Uterus (tissue), 4 donors: ENCODE data around the gene FN1. TPM values are rescaled to one million over a fixed set of nuclear protein-coding genes. Genes with fewer than 3 reads are reported as not detected.

ENCODE experiments used
- DNase-seq, 2 donors: peaks; one replicate each; pipeline ENCODE4 v3.0.0-alpha.2; 2019 to 2020
- H3K27ac ChIP-seq, 2 donors: fragments of 200-600 bp; sonication (generic); 1 replicate in 1 of 2; 2 replicates in 1 of 2; pipeline ENCODE4 v1.5.1; 2016 to 2018
- H3K27me3 ChIP-seq, 2 donors: fragments of 200-600 bp; sonication (generic); one replicate each; pipeline ENCODE4 v1.5.1; 2018 to 2019; ENCODE audit warnings: control low read depth in 1 of 2
- H3K36me3 ChIP-seq, 2 donors: fragments of 200-600 bp; sonication (generic); one replicate each; pipeline ENCODE4 v1.5.1; 2019; ENCODE audit warnings: control low read depth in 1 of 2
- H3K4me1 ChIP-seq, 2 donors: fragments of 200-600 bp; sonication (generic); one replicate each; pipeline ENCODE4 v1.5.1; 2018 to 2019; ENCODE audit warnings: control low read depth in 1 of 2
- H3K4me3 ChIP-seq, 2 donors: fragments of 200-600 bp; sonication (generic); 1 replicate in 1 of 2; 2 replicates in 1 of 2; pipeline ENCODE4 v1.5.1; 2018 to 2019; ENCODE audit warnings: mild to moderate bottlenecking in 1 of 2
- H3K9me3 ChIP-seq, 2 donors: fragments of 200-600 bp; sonication (generic); one replicate each; pipeline ENCODE4 v1.5.1; 2019; ENCODE audit warnings: control low read depth in 1 of 2
- CTCF ChIP-seq, 4 experiments: fragments of 200-600 bp in 2 of 4; fragments of 450-650 bp in 2 of 4; sonication (generic) in 2 of 4; IDR thresholded peaks; one replicate each; pipeline ENCODE4 v1.5.1; 2016 to 2019; ENCODE audit warnings: antibody characterized with exemption in 4 of 4, mild to moderate bottlenecking in 2 of 4, moderate library complexity in 1 of 4
- POLR2A ChIP-seq, 2 donors: fragments of 450-650 bp; IDR thresholded peaks; one replicate each; pipeline ENCODE4 v1.6.1; 2016; ENCODE audit warnings: antibody characterized with exemption in 2 of 2, mild to moderate bottlenecking in 1 of 2, moderate library complexity in 1 of 2
- intact Hi-C: fragments of 100-400 bp; cut with DNase I; formaldehyde crosslinking; loops from one replicate; pipeline ENCODE4 v1.15.1; 2023; ENCODE audit warnings: low total_unique reads
- total RNA-seq, 4 donors: library from RNA; depleted of rRNA in 3 of 4; stranded (reverse); fragments of >200 nt in 3 of 4; gene quantifications; one replicate each; pipeline versions ENCODE4 v1.1.0 to v1.2.4, GENCODE V29; 2014 to 2023
- donor health status: DM: yes; HTN: yes; CAD: no.

The FN1 gene
- total RNA-seq, 4 donors from 2014 or later = 218 to 1,074 (median 261) TPM

GRCh38 chr2:215431778-215432758 lies 3.8 kb downstream of the FN1 start:
- no peak for TF ChIP-seq CTCF (IDR thresholded peaks at IDR 0.05)
- no peak for TF ChIP-seq POLR2A (IDR thresholded peaks at IDR 0.05)
- Histone ChIP-seq H3K27ac (peak overlapping the region; percentile 37 to 98), H3K4me1 (no peaks in the 10 kb centered on the region), H3K27me3 (no peaks in the 10 kb centered on the region), H3K36me3 (no peaks in the 10 kb centered on the region), H3K9me3 (no peaks in the 10 kb centered on the region), H3K4me3 (no peak overlapping the region)
- DNase-seq = no peak
- intact Hi-C loops = no loop called here

DNA sequence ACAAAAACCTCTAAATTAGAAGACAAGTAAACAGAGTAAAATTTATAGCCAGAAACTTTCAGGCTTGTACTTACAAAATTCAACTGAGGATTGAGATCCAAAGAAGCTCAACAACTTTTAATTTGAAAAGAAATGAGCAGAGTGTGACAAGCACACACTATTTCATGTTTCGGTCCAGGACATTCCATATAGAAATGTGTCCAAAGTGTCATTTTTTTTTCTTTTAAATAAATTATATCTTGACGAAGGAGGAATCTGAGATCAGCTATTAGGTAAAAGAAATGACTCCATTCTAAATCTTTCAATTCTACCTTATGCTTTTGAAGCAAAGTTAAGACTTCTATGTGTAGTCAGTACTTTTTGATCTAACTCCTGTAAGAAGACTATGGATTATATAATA lies 4.6 kb downstream of the FN1 start:
- Histone ChIP-seq H3K9me3 (no peaks in the 10 kb centered on the region), H3K36me3 (no peaks in the 10 kb centered on the region), H3K27ac (peak overlapping the region; percentile 37 to 98), H3K4me1 (no peaks in the 10 kb centered on the region), H3K27me3 (no peaks in the 10 kb centered on the region), H3K4me3 (no peak overlapping the region)
- intact Hi-C loops = no loop called here
- no peak for TF ChIP-seq CTCF (IDR thresholded peaks at IDR 0.05)
- no peak for DNase-seq

GRCh38 chr2:215430528-215431187 lies 5.2 kb downstream of the FN1 start:
- Histone ChIP-seq H3K4me3 (no peak overlapping the region), H3K36me3 (no peaks in the 10 kb centered on the region), H3K27me3 (no peaks in the 10 kb centered on the region), H3K27ac (peak overlapping the region; percentile 37 to 98), H3K9me3 (no peaks in the 10 kb centered on the region), H3K4me1 (no peaks in the 10 kb centered on the region)
- no peak for DNase-seq
- TF ChIP-seq POLR2A (IDR thresholded peaks at IDR 0.05) (no peak), CTCF (IDR thresholded peaks at IDR 0.05) (no peak)
- intact Hi-C loops = no loop called here

DNA sequence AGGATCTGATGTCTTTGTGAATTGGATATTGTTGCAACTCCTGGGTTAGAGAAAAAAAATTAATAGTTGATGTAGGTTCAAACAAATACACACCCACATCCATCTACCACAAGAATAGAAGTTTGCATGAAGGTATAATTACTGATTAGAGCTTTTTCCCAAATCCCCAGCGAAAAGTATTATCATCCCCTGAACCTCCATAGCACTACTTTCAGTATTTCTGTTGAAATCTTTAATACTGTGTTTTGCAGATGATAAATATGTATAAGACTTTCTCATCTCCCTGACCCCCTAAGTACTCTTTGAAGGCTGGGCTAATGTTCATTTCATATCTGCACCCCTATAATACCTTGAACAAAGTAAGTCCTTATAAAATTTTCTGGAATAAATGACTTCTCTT lies 6.4 kb downstream of the FN1 start:
- DNase-seq = no peak
- Histone ChIP-seq H3K27me3 (no peaks in the 10 kb centered on the region), H3K36me3 (no peaks in the 10 kb centered on the region), H3K27ac (no peak overlapping the region), H3K9me3 (no peaks in the 10 kb centered on the region), H3K4me1 (no peaks in the 10 kb centered on the region), H3K4me3 (no peak overlapping the region)
- TF ChIP-seq POLR2A (IDR thresholded peaks at IDR 0.05) (no peak), CTCF (IDR thresholded peaks at IDR 0.05) (no peak)
- intact Hi-C loops = no loop called here
